H1 (cell line): Measurements from ENCODE around the gene C1QTNF7. TPM values are rescaled to one million over a fixed set of nuclear protein-coding genes. Genes with fewer than 3 reads are reported as not detected.

Experiments
- ASH2L ChIP-seq: fragments of 200-600, 300-600 bp; sonication (generic); IDR thresholded peaks from one replicate; pipeline ENCODE4 v1.7.1; 2017; ENCODE audit warnings: low read length
- CEBPB ChIP-seq: IDR thresholded peaks from 2 replicates; pipeline ENCODE4 v1.6.1; 2012; ENCODE audit warnings: low read depth, low read length
- CREB1 ChIP-seq: IDR thresholded peaks from 2 replicates; pipeline ENCODE4 v1.6.1; 2012; ENCODE audit warnings: inconsistent platforms
- CTBP2 ChIP-seq: IDR thresholded peaks from 2 replicates; pipeline ENCODE4 v1.7.0; 2011; ENCODE audit warnings: borderline replicate concordance, mild to moderate bottlenecking, moderate library complexity, mixed read lengths, low read length; ENCODE audit not compliant: insufficient read depth, insufficient read length
- HDAC2 ChIP-seq, 2 experiments: fragments of 300-600 bp in 1 of 2; sonication (generic) in 1 of 2; IDR thresholded peaks; 2 replicates each; pipeline ENCODE4 v1.6.1; 2011 to 2012; ENCODE audit warnings: low read depth in 2 of 2, low read length in 2 of 2, mild to moderate bottlenecking in 2 of 2, moderate library complexity in 2 of 2, borderline replicate concordance in 1 of 2, inconsistent platforms in 1 of 2
- HDAC6 ChIP-seq: IDR thresholded peaks from one replicate; pipeline ENCODE4 v1.7.1; 2012; ENCODE audit warnings: low read depth, mild to moderate bottlenecking, inconsistent platforms, low read length, moderate library complexity
- JUND ChIP-seq: IDR thresholded peaks from 2 replicates; pipeline ENCODE4 v1.6.1; 2011; ENCODE audit warnings: mild to moderate bottlenecking, improper control_type of control experiment, low read length
- KDM4A ChIP-seq: IDR thresholded peaks from one replicate; pipeline ENCODE4 v1.7.1; 2012; ENCODE audit warnings: low read depth, mild to moderate bottlenecking, moderate library complexity, low read length, inconsistent platforms; ENCODE audit not compliant: severe bottlenecking
- PHF8 ChIP-seq: fragments of 200-600 bp; sonication (generic); conservative IDR thresholded peaks from 2 replicates; pipeline ENCODE4 v1.7.1; 2012; ENCODE audit warnings: low read depth, mild to moderate bottlenecking, inconsistent platforms, low read length, moderate library complexity
- POLR2A ChIP-seq, 2 experiments: IDR thresholded peaks; 1 replicate in 1 of 2; 2 replicates in 1 of 2; pipeline ENCODE4 v1.6.1; 2011; ENCODE audit warnings: low read depth in 2 of 2, low read length in 2 of 2, mild to moderate bottlenecking in 2 of 2; ENCODE audit errors: control extremely low read depth in 1 of 2
- POU5F1 ChIP-seq: IDR thresholded peaks from 2 replicates; pipeline ENCODE4 v1.6.1; 2011; ENCODE audit warnings: low read depth, mild to moderate bottlenecking, low read length, moderate library complexity
- RBBP5 ChIP-seq: IDR thresholded peaks from 2 replicates; pipeline ENCODE4 v1.7.1; 2012; ENCODE audit warnings: low read depth, mild to moderate bottlenecking, inconsistent platforms, low read length, moderate library complexity, borderline replicate concordance
- SP2 ChIP-seq: IDR thresholded peaks from 2 replicates; pipeline ENCODE4 v1.6.1; 2012; ENCODE audit warnings: mild to moderate bottlenecking, low read length, inconsistent platforms
- polyA plus RNA-seq, 7 experiments: library from polyadenylated mRNA; depleted of rRNA in 3 of 7; stranded (reverse) in 5 of 7; unstranded in 2 of 7; fragments of >200 nt in 5 of 7; fragments of 200-250 nt in 2 of 7; gene quantifications; 1 replicate in 5 of 7; 2 replicates in 1 of 7; 4 replicates in 1 of 7; pipeline versions ENCODE4 v1.2.1 to v1.2.3, GENCODE V29; 2011 to 2013; ENCODE audit warnings: missing spikeins in 2 of 7, mixed read lengths in 2 of 7
- total RNA-seq: library from RNA; stranded (reverse); fragmentation: NEBNext Ultra II Directional; extraction: Animal tissue kit (Norgen Biotek cat#: 25700); gene quantifications from 2 replicates; pipeline ENCODE4 v1.2.1, GENCODE V29; 2021
- TF ChIP-seq, protein P1 (sequence below): IDR thresholded peaks from 2 replicates; pipeline ENCODE4 v1.6.1; 2011; ENCODE audit warnings: low read depth, mild to moderate bottlenecking, low read length; ENCODE audit not compliant: insufficient read depth

C1QTNF7 gene
- total and polyA plus RNA-seq, 2 of the 8 experiments (the other 6 are each of a cell fraction or from before 2014, with no cell fraction given) = not detected

DNA sequence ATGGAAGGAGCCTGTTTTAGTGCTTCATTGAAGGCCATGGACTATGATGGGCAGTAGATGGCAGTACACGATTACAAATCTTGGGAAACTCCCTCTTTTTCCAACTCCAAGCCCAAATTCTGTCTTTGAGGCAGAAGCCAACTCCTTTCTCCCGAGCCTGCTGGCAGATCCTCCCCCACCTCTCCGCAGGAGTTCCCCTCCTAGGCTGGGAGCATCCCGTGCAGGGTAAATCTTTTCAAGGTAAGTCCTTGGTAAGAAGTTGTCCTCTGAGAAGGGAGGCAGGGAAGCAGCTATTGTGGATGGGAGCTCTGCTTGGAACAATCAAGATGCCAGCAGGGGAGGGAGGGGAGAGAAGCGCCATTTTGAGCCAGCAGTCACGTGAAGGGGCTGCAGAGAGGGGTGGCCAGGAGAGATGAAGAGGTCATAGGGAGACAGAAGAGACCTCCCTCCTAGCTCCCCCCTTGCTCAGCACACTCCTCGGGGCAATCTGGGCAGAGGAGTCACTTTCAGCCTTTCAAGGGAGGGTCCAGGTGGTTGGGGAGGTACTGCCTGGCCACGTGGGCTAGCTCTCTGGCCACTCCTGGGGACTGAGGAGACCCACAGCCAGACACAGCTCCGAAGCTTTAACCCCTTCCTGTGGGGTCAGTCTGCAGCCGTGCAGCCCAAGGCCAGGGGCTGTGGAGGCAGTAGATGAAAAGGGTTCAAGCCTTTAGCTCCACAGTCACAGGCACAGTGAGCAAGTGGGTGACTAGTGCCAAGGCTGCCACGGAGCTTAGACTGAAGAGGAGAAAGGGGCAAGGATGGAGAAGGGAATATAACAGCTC lies 51.5 kb downstream of the C1QTNF7 start (continued):
- TF ChIP-seq POU5F1 (no peak), CTBP2 (no peak), PHF8 (peak; percentile 79), CREB1 (no peak), RBBP5 (no peak), HDAC2 (IDR thresholded peaks at IDR 0.05; ENCODE audit: borderline replicate concordance in 1 of 2, low read depth in 2 of 2, low read length in 2 of 2) (no peak), KDM4A (no peak), JUND (no peak), SP2 (no peak), POLR2A (IDR thresholded peaks at IDR 0.05; ENCODE audit: control extremely low read depth in 1 of 2, low read depth in 2 of 2, low read length in 2 of 2) (peak; percentile 55 to 85), CEBPB (peak; percentile 2; the same call in 1 of the 2 replicates), HDAC6 (no peak), ASH2L (peak; percentile 95)
- TF ChIP-seq, protein P1, sequence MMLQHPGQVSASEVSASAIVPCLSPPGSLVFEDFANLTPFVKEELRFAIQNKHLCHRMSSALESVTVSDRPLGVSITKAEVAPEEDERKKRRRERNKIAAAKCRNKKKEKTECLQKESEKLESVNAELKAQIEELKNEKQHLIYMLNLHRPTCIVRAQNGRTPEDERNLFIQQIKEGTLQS = peak; percentile 72; the same call in 1 of the 2 replicates
- TF ChIP-seq, all 59 proteins: peak for 20
